ENCODE measurements around the gene MBNL3. TPM values are rescaled to one million over a fixed set of nuclear protein-coding genes. Genes with fewer than 3 reads are reported as not detected.
A peak's percentile ranks its signal among the peaks of the same experiment; 100 is the strongest.

Gene MBNL3
- total RNA-seq, 1 donor from 2014 or later, result 3.1 TPM

GRCh38 chrX:132480581-132481203, 8.1 kb downstream of the MBNL3 start:
- peak in 1 of 2 donors; percentile 64 for DNase-seq (ENCODE audit: low spot score in 2 of 2)
- no peaks in the 10 kb centered on the region for H3K27me3 ChIP-seq
- H3K4me1 ChIP-seq, result no peaks in the 10 kb centered on the region
- H3K27ac ChIP-seq, result no peak overlapping the region
- H3K4me3 ChIP-seq, result peak overlapping the region; percentile 7 to 45
- H3K9me3 ChIP-seq, result no peaks in the 10 kb centered on the region
- intact Hi-C loops (cut with DNase I), result loop anchor here (10.0 kb wide), 1 partner anchor 266 kb away; the partner anchor contains the start of gene RAP2C
- TF ChIP-seq, protein P1, sequence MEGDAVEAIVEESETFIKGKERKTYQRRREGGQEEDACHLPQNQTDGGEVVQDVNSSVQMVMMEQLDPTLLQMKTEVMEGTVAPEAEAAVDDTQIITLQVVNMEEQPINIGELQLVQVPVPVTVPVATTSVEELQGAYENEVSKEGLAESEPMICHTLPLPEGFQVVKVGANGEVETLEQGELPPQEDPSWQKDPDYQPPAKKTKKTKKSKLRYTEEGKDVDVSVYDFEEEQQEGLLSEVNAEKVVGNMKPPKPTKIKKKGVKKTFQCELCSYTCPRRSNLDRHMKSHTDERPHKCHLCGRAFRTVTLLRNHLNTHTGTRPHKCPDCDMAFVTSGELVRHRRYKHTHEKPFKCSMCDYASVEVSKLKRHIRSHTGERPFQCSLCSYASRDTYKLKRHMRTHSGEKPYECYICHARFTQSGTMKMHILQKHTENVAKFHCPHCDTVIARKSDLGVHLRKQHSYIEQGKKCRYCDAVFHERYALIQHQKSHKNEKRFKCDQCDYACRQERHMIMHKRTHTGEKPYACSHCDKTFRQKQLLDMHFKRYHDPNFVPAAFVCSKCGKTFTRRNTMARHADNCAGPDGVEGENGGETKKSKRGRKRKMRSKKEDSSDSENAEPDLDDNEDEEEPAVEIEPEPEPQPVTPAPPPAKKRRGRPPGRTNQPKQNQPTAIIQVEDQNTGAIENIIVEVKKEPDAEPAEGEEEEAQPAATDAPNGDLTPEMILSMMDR (IDR thresholded peaks at IDR 0.05), result no peak
- no peaks in the 10 kb centered on the region for H3K36me3 ChIP-seq

DNA sequence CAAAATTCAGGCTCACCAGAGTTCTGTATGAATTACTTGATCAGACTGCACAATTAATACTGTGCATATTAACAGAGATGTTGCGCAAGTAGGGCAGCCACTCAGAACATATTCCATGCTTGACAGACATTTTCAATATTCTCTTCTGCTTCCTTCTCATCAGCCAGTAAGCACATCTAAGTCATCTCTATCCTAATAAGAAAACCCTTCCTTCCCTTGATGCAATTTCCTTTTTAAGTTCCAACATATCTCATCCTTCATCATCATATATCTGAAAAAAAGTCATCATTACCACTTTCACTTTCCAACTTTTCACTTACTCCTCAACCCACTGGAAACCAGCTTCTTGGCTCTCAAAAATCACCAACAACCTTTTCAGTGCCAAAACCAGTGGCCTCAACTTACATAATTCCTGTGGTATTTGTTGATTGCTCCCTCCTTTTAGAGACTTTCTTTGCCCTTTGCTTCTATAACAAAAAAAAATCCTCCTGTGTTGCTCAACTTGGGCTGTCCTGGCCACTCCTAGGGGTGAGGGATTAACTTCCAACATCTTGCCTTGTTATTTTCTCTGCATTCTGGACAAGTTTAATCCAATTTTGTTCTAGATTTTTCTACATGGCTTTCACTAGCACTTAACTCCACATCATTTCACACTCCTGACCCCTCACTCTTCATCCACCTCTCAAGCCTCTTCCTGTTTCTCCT, 14.1 kb downstream of the MBNL3 start:
- TF ChIP-seq, protein P1 (IDR thresholded peaks at IDR 0.05), result no peak
- peaks cover 4% of the 10 kb centered on the region for H3K27me3 ChIP-seq
- intact Hi-C loops (cut with DNase I), result no loop called here
- DNase-seq (ENCODE audit: low spot score in 2 of 2), result no peak
- H3K4me3 ChIP-seq, result no peak overlapping the region
- H3K27ac ChIP-seq, result no peak overlapping the region
- H3K4me1 ChIP-seq, result no peaks in the 10 kb centered on the region
- no peaks in the 10 kb centered on the region for H3K9me3 ChIP-seq
- no peaks in the 10 kb centered on the region for H3K36me3 ChIP-seq

DNA sequence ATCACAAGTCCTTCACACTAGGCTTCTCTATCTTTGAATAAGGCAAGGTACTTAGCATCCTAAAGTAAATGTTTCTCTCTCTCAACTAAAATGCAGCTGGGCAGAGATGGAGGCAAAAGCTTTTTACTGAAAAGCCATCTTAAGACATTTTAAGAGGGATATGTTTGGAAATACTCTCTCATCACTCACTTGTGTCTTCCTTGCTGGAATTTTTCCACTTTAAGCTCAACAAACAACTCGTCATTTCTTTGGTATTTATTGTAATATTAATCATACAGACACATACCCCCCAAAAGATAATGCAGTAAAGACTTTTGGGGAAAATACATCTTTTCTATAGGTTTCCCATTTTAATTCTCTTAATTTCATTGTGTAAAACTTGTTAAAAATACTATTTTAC, 16.4 kb downstream of the MBNL3 start:
- no peaks in the 10 kb centered on the region for H3K9me3 ChIP-seq
- no peak overlapping the region for H3K4me3 ChIP-seq
- peaks cover 4% of the 10 kb centered on the region for H3K27me3 ChIP-seq
- intact Hi-C loops (cut with DNase I), result no loop called here
- H3K36me3 ChIP-seq, result no peaks in the 10 kb centered on the region
- no peak for DNase-seq (ENCODE audit: low spot score in 2 of 2)
- H3K27ac ChIP-seq, result no peak overlapping the region
- H3K4me1 ChIP-seq, result no peaks in the 10 kb centered on the region
- TF ChIP-seq, protein P1 (IDR thresholded peaks at IDR 0.05), result no peak

DNA sequence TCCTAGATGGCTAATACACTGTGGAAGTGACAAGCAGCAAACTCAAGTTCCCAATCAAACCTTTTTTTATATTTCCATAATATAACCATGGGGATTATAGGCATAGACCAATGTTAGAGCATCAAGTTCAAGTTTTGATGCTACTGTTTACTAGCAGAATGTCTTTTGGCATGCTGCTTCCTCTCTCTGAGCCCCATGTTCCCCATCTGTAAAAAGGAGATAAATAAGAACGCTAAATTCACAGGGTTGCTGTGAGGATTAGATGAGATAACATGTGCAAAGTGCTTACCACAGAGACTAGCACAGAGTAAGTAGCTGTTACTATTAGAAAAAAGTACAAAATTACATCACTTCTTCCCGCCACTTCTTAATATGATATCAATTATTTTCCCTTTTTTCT, 18.0 kb downstream of the MBNL3 start:
- Histone ChIP-seq H3K4me1 (no peaks in the 10 kb centered on the region), H3K27ac (no peak overlapping the region), H3K27me3 (peaks cover 4% of the 10 kb centered on the region), H3K4me3 (no peak overlapping the region), H3K36me3 (no peaks in the 10 kb centered on the region), H3K9me3 (no peaks in the 10 kb centered on the region)
- TF ChIP-seq, protein P1 (IDR thresholded peaks at IDR 0.05), result no peak
- intact Hi-C loops (cut with DNase I), result no loop called here
- no peak for DNase-seq (ENCODE audit: low spot score in 2 of 2)

GRCh38 chrX:132470179-132470578, 18.7 kb downstream of the MBNL3 start:
- Histone ChIP-seq H3K4me1 (no peaks in the 10 kb centered on the region), H3K36me3 (no peaks in the 10 kb centered on the region), H3K27ac (no peak overlapping the region), H3K4me3 (no peak overlapping the region), H3K9me3 (no peaks in the 10 kb centered on the region), H3K27me3 (peaks cover 4% of the 10 kb centered on the region)
- intact Hi-C loops (cut with DNase I), result no loop called here
- no peak for DNase-seq (ENCODE audit: low spot score in 2 of 2)
- TF ChIP-seq, protein P1 (IDR thresholded peaks at IDR 0.05), result no peak
